ENCODE measurements around the gene FAM89B.

FAM89B gene

GRCh38 chr11:65580756-65581155 is 8.4 kb downstream of the FAM89B start:
- peak overlapping the region; percentile 41 for H3K27ac Mint-ChIP-seq
- no peaks in the 10 kb centered on the region for H3K27me3 Mint-ChIP-seq (ENCODE audit: low read depth)
- H3K9me3 Mint-ChIP-seq: no peaks in the 10 kb centered on the region
- no peak overlapping the region for H3K4me3 Mint-ChIP-seq
- peaks cover 29% of the 10 kb centered on the region for H3K4me1 Mint-ChIP-seq (ENCODE audit: low read depth)
- H3K36me3 Mint-ChIP-seq (ENCODE audit: low read depth): peaks cover 35% of the 10 kb centered on the region

- Mint-ChIP-seq H3K27ac (peak overlapping the region; percentile 73), H3K4me1 (ENCODE audit: low read depth) (peaks cover 33% of the 10 kb centered on the region), H3K36me3 (ENCODE audit: low read depth) (peaks cover 42% of the 10 kb centered on the region)
These were observed 9.6 kb downstream of the FAM89B start for GRCh38 chr11:65581928-65582327.

GRCh38 chr11:65583589-65583988 is 11.3 kb downstream of the FAM89B start:
- Mint-ChIP-seq H3K27me3 (ENCODE audit: low read depth) (no peaks in the 10 kb centered on the region), H3K4me1 (ENCODE audit: low read depth) (peaks cover 40% of the 10 kb centered on the region), H3K9me3 (no peaks in the 10 kb centered on the region), H3K27ac (peak overlapping the region; percentile 44), H3K4me3 (no peak overlapping the region), H3K36me3 (ENCODE audit: low read depth) (peaks cover 42% of the 10 kb centered on the region)

More at GRCh38 chr11:65581928-65582327, 9.6 kb downstream of the FAM89B start:
- Mint-ChIP-seq H3K4me3 (no peak overlapping the region), H3K27me3 (ENCODE audit: low read depth) (no peaks in the 10 kb centered on the region), H3K9me3 (no peaks in the 10 kb centered on the region)

GRCh38 chr11:65584106-65584505 is 11.8 kb downstream of the FAM89B start:
- no peaks in the 10 kb centered on the region for H3K9me3 Mint-ChIP-seq
- H3K27ac Mint-ChIP-seq: peak overlapping the region; percentile 49
- no peaks in the 10 kb centered on the region for H3K27me3 Mint-ChIP-seq (ENCODE audit: low read depth)
- peaks cover 43% of the 10 kb centered on the region for H3K4me1 Mint-ChIP-seq (ENCODE audit: low read depth)
- H3K36me3 Mint-ChIP-seq (ENCODE audit: low read depth): peaks cover 41% of the 10 kb centered on the region
- H3K4me3 Mint-ChIP-seq: no peak overlapping the region

GRCh38 chr11:65584723-65585171 is 12.4 kb downstream of the FAM89B start:
- H3K36me3 Mint-ChIP-seq (ENCODE audit: low read depth): peaks cover 37% of the 10 kb centered on the region
- no peaks in the 10 kb centered on the region for H3K27me3 Mint-ChIP-seq (ENCODE audit: low read depth)
- H3K4me1 Mint-ChIP-seq (ENCODE audit: low read depth): peaks cover 46% of the 10 kb centered on the region
- no peak overlapping the region for H3K4me3 Mint-ChIP-seq
- no peak overlapping the region for H3K27ac Mint-ChIP-seq
- no peaks in the 10 kb centered on the region for H3K9me3 Mint-ChIP-seq

GRCh38 chr11:65585396-65586246 is 13.3 kb downstream of the FAM89B start:
- H3K9me3 Mint-ChIP-seq: no peaks in the 10 kb centered on the region
- H3K4me3 Mint-ChIP-seq: no peak overlapping the region
- peaks cover 33% of the 10 kb centered on the region for H3K36me3 Mint-ChIP-seq (ENCODE audit: low read depth)
- peaks cover 47% of the 10 kb centered on the region for H3K4me1 Mint-ChIP-seq (ENCODE audit: low read depth)
- H3K27me3 Mint-ChIP-seq (ENCODE audit: low read depth): no peaks in the 10 kb centered on the region
- H3K27ac Mint-ChIP-seq: peak overlapping the region; percentile 52

- Mint-ChIP-seq H3K9me3 (no peaks in the 10 kb centered on the region), H3K27me3 (ENCODE audit: low read depth) (no peaks in the 10 kb centered on the region), H3K4me3 (no peak overlapping the region), H3K27ac (peak overlapping the region; percentile 52), H3K36me3 (ENCODE audit: low read depth) (peaks cover 32% of the 10 kb centered on the region), H3K4me1 (ENCODE audit: low read depth) (peaks cover 47% of the 10 kb centered on the region)
These were observed 13.9 kb downstream of the FAM89B start for GRCh38 chr11:65586247-65586630.

GRCh38 chr11:65586676-65587075 is 14.3 kb downstream of the FAM89B start:
- Mint-ChIP-seq H3K4me1 (ENCODE audit: low read depth) (peaks cover 47% of the 10 kb centered on the region), H3K36me3 (ENCODE audit: low read depth) (peaks cover 30% of the 10 kb centered on the region), H3K27me3 (ENCODE audit: low read depth) (no peaks in the 10 kb centered on the region), H3K9me3 (no peaks in the 10 kb centered on the region), H3K27ac (peak overlapping the region; percentile 52), H3K4me3 (no peak overlapping the region)

GRCh38 chr11:65588199-65589054 is 16.1 kb downstream of the FAM89B start:
- Mint-ChIP-seq H3K36me3 (ENCODE audit: low read depth) (peaks cover 25% of the 10 kb centered on the region), H3K4me1 (ENCODE audit: low read depth) (peaks cover 39% of the 10 kb centered on the region), H3K27me3 (ENCODE audit: low read depth) (no peaks in the 10 kb centered on the region), H3K4me3 (peak overlapping the region; percentile 65), H3K9me3 (no peaks in the 10 kb centered on the region), H3K27ac (peak overlapping the region; percentile 89)

GRCh38 chr11:65589444-65590239 is 17.3 kb downstream of the FAM89B start:
- Mint-ChIP-seq H3K36me3 (ENCODE audit: low read depth) (peaks cover 16% of the 10 kb centered on the region), H3K27ac (peak overlapping the region; percentile 89)

GRCh38 chr11:65590240-65590738 is 18.0 kb downstream of the FAM89B start:
- H3K9me3 Mint-ChIP-seq: no peaks in the 10 kb centered on the region
- H3K4me1 Mint-ChIP-seq (ENCODE audit: low read depth): peaks cover 38% of the 10 kb centered on the region
- H3K27ac Mint-ChIP-seq: peak overlapping the region; percentile 76
- no peak overlapping the region for H3K4me3 Mint-ChIP-seq
- H3K36me3 Mint-ChIP-seq (ENCODE audit: low read depth): peaks cover 19% of the 10 kb centered on the region
- H3K27me3 Mint-ChIP-seq (ENCODE audit: low read depth): no peaks in the 10 kb centered on the region

More at GRCh38 chr11:65589444-65590239, 17.3 kb downstream of the FAM89B start:
- no peak overlapping the region for H3K4me3 Mint-ChIP-seq
- no peaks in the 10 kb centered on the region for H3K9me3 Mint-ChIP-seq
- no peaks in the 10 kb centered on the region for H3K27me3 Mint-ChIP-seq (ENCODE audit: low read depth)
- H3K4me1 Mint-ChIP-seq (ENCODE audit: low read depth): peaks cover 33% of the 10 kb centered on the region

- no peaks in the 10 kb centered on the region for H3K27me3 Mint-ChIP-seq (ENCODE audit: low read depth)
- no peak overlapping the region for H3K27ac Mint-ChIP-seq
- H3K9me3 Mint-ChIP-seq: no peaks in the 10 kb centered on the region
- H3K4me3 Mint-ChIP-seq: no peak overlapping the region
- H3K36me3 Mint-ChIP-seq (ENCODE audit: low read depth): peaks cover 16% of the 10 kb centered on the region
- peaks cover 33% of the 10 kb centered on the region for H3K4me1 Mint-ChIP-seq (ENCODE audit: low read depth)
These were observed 19.9 kb downstream of the FAM89B start for GRCh38 chr11:65591939-65592857.

- no peak overlapping the region for H3K4me3 Mint-ChIP-seq
- H3K36me3 Mint-ChIP-seq (ENCODE audit: low read depth): peaks cover 16% of the 10 kb centered on the region
- no peaks in the 10 kb centered on the region for H3K9me3 Mint-ChIP-seq
- H3K4me1 Mint-ChIP-seq (ENCODE audit: low read depth): peaks cover 25% of the 10 kb centered on the region
- H3K27me3 Mint-ChIP-seq (ENCODE audit: low read depth): no peaks in the 10 kb centered on the region
- H3K27ac Mint-ChIP-seq: no peak overlapping the region
These were observed 20.6 kb downstream of the FAM89B start for GRCh38 chr11:65592858-65593517.

Measured in T-helper 1 cell treated with Interleukin-12 subunit alpha and Interleukin-12 subunit beta and Interleukin-4 antibody, amounts not matched to agents 30 μg/mL and 1 μg/mL, for 36 hours (primary cell).